ENCODE data around the gene DKK2.

The DKK2 gene

DNA sequence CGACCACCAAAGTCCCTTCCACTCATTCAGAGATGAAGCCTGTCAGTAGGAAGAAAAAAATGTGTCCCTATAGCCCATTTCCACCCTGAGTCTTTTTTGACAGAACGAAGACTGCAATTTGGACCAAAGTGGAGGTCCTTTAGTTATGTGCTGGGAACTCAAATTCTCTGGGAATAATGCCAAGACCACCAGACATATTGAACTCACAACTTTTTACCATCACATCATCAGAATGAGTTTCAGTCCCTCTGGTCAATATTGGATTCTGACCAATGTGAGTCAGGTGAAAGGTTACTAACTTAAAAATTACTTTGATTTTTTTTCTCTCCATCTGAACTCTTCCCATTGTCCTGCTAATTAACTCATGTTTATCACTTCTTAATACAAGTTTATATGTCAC, 128.9 kb downstream of the DKK2 start:
- DNase-seq, result no peak

DNA sequence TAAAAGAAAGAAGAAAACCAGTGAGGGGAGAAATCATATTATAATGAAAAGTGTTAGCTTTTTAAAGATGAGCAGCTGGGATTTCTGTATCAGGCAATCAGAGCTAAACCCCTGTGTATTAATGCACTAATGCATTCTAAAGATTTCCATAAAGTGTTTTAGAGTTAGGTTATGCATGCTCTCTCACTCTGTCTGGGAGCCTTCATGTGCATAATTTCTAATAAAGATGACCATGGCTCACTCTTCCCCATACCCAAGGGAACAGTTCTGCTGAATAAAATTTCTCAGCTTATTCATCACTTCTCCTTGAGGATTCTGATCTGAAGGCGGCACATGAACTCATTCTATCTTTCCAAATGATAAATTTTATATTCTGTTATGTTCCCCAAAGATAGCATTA, 129.4 kb downstream of the DKK2 start:
- no peak for DNase-seq

DNA sequence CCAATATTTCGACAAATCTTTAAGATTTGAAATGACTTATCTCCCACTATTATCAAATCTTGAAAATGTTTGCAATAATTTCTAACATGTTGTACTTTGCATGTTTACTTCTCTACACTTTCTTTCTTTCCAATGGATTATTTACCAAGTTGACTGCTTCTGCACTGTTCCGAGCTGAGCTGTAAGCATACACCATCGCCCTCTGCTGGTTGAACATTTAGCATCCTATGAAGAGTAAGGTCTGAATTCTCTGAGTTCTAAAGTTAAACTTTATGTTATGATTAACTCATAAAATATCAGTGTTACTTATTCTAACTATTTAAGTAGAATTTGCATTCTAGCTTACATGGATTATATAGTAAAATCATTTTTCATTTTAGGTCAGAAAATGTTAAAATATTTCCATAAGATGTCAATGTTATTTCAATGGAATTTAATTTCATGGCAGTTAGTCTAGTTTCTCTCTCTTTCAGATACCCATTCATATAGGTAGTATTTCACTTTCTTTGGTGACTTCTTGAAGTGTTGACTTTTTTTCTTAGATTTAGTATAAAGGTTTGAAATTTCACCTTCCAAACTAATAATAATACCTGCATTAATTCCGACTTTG, 137.4 kb downstream of the DKK2 start:
- peak in 1 of 2 donors; percentile 2 for DNase-seq

- no peak for DNase-seq
Measured at GRCh38 chr4:106893903-106894302, 142.2 kb downstream of the DKK2 start.

GRCh38 chr4:106893395-106893881, 142.7 kb downstream of the DKK2 start:
- no peak for DNase-seq

GRCh38 chr4:106892786-106893185, 143.3 kb downstream of the DKK2 start:
- no peak for DNase-seq

GRCh38 chr4:106875340-106875739, 160.8 kb downstream of the DKK2 start:
- DNase-seq, result no peak

Data from CD4-positive, alpha-beta T cell treated with Interferon alpha-2 for 1 hour (primary cell).